Hematopoietic multipotent progenitor cell treated with erythropoietin and hydrocortisone succinate and interleukin-3 and kit ligand, for 4 days (in vitro differentiated cells): ENCODE measurements around the gene OPN4.
A peak's percentile ranks its signal among the peaks of the same experiment; 100 is the strongest.
"Not testable (repeated sequence)": the region's sequence is repeated elsewhere in the genome, so short reads cannot be mapped to it uniquely, and the experiment has no call there.

Source experiments
- DNase-seq: peaks from one replicate; pipeline ENCODE4 v3.0.0-alpha.2; 2015

OPN4 gene, protein sequence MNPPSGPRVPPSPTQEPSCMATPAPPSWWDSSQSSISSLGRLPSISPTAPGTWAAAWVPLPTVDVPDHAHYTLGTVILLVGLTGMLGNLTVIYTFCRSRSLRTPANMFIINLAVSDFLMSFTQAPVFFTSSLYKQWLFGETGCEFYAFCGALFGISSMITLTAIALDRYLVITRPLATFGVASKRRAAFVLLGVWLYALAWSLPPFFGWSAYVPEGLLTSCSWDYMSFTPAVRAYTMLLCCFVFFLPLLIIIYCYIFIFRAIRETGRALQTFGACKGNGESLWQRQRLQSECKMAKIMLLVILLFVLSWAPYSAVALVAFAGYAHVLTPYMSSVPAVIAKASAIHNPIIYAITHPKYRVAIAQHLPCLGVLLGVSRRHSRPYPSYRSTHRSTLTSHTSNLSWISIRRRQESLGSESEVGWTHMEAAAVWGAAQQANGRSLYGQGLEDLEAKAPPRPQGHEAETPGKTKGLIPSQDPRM

DNA sequence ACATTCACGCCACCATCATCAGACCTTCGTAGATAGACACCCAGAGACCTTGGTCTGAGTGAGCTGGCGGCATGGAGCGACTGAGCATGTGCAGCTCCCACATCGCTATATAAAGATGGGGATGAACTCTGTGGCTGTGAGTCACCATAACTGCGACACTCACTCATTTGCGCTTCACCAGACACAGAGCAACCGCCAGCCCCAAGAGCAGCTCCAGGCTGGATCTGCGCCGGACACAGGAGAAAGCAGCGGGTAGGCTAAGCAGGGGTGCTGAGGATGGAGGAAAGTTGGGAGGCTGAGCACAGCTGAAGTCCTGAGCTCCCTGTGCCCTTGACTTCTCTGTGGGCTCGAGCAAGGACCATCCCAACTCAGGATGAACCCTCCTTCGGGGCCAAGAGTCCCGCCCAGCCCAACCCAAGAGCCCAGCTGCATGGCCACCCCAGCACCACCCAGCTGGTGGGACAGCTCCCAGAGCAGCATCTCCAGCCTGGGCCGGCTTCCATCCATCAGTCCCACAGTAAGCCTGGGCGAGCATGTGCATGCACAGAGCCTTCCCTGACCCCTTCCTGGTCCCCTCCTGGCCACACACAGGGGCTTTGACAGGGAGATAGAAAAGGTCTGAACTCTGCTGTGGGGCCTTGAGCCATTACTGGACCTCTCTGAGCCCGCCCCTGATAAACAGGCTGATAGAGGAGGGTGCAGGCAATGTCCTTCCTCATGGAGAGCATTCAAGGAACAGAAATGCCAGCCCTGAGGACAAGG, at the start of gene OPN4:
TSS of gene OPN4 (plus strand) at position 137 of the 762 bp plus-strand sequence. CDS start at position 374, 237 bp downstream.
- DNase-seq, result no peak

- no peak for DNase-seq
Measured at GRCh38 chr10:86607674-86608073, 46.7 kb upstream of the OPN4 start.

- no peak for DNase-seq
Measured at GRCh38 chr10:86609920-86610319, 44.4 kb upstream of the OPN4 start.

DNA sequence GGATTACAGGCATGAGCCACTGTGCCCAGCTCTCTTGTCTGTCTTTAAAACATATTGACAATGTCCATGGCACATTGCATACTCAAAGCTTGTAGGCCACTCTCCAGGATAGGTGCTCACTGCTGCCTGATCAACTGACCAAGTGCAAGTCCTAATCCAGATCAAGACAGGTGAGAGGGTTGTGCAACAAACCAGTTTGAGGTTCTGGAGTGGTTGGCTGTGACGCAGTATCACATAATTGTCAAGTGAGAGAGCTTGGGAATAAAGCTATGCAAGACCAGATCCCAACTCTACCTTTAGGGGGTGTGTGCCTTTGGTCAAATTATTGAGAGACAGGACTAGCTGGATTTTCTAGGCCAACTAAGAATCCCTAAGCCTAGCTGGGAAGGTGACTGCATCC, 43.0 kb upstream of the OPN4 start:
- no peak for DNase-seq

DNA sequence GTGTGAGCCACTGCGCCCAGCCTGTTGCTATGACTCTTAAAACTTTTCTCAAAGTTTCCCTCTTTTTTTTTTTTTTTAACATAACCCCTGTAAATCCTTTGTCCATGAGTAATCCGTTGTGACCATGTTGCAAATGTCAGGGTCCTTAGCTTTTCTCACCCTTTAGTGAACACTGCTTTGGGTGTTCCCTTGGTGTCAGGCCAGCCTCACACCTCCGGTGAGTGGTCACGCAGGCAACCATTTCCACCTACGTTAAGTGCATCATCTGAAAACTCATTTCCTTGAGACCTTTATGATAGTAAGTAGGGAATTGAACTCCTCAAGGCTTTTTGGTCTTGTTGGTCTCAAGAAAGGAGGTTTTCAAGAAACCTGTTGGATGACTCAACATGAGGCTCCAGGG, 41.3 kb upstream of the OPN4 start:
- no peak for DNase-seq

DNA sequence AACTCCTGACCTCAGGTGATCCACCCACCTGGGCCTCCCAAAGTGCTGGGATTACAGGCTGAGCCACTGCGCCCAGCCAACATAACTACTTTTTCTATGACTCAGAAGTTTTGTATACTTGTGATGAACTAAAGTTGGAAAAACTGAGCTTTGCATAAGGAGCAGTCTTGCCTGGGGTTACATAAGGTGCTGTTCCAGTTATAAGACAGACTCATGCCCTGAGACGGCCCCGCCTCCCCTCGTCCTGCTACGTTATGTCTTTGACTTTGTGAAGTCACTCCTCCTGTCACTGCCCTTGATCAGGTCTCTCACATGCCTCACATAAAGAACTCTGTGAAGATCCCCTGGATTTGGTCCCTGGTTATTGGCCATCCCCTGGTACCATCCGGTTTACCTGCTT, 40.4 kb upstream of the OPN4 start:
- DNase-seq, result no peak

DNA sequence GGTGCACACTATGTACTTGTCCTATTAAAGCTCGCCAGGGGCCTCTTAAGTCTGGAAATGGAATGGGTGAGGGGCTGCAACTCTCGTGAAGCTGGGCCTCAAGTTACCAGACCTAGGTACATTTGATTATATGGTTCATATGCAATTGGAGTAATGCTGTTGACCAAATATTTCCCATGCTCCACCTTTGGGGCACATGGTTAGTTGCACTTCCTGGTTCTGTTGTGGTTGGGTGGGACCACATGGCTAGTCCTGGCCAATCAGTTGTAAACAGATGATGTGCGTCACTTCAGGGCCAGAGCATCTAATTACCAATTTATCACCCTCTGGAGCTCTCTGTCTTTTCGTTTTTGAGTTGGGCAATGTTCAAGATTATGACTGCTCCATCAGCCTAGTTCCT, 39.5 kb upstream of the OPN4 start:
- peak; percentile 23 for DNase-seq

DNA sequence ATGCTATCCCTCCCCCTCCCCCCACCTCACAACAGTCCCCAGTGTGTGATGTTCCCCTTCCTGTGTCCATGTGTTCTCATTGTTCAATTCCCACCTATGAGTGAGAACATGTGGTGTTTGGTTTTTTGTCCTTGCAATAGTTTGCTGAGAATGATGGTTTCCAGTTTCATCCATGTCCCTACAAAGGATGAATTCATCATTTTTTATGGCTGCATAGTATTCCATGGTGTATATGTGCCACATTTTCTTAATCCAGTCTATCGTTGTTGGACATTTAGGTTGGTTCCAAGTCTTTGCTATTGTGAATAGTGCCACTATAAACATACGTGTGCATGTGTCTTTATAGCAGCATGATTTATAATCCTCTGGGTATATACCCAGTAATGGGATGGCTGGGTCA, 37.1 kb upstream of the OPN4 start:
- DNase-seq, result not testable (repeated sequence)

- no peak for DNase-seq
Measured at GRCh38 chr10:86628311-86628710, 26.0 kb upstream of the OPN4 start.

GRCh38 chr10:86630079-86630478, 24.3 kb upstream of the OPN4 start:
- DNase-seq, result no peak

DNA sequence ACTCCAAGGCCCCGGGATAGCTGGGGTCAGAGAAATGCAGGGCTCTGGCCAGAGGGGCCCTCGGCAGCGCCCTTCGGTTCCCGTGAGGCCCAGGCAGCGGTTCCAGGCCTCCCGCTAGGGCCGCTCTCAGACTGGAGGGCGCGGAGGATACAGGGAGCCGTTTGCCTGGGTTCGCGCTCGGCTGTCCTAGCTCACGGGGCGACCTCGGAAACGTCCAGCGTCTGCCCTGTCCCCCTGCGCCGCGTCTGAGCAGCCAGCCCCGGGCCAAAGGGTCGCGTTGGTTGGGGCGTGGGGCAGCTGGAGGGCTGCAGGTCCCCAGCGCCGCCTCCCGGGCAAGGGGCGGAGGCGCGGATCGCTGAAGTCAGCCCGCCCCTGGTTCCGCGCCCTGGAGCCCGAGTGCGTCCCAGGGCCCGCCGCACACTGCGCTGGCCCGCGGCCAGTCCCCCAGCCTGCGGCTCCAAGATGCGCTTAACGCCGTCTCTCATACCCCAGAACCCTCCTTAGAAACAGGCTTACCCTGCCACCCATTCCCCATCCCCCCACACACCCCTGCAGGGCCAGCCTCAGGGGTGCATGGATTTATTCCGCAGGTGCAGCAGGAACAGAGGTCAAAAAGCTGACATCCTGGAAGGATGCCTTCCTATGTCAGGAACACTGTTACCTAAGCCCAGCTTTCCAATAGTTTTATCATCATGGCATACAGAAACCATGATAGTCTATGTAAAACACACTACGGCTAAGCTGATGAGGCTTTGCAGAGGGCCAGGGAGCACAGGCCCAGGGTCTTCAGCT, 22.1 kb upstream of the OPN4 start:
- DNase-seq, result peak; percentile 52

GRCh38 chr10:86632951-86633350, 21.4 kb upstream of the OPN4 start:
- DNase-seq, result no peak

DNA sequence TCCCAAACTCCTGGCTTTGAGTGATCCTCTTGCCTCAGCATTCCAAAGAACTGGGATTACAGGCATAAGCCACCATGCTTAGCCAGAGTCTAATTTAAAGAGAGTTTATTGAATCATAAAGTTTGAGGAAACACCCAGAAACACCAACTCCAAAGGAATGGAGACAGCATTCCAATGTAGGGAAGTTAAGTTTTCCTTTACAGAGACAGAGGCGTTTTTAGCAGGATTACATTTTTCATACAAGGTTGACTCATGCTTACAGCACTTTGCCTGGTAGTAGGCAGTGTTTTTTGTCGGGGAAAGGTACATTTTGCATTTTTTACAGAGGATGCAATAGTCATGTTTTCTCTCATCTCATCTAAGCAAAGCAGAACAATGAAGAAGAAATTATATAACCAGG, 18.9 kb upstream of the OPN4 start:
- DNase-seq, result no peak

- DNase-seq, result no peak
Measured at GRCh38 chr10:86636311-86636710, 18.0 kb upstream of the OPN4 start.

- no peak for DNase-seq
Measured at GRCh38 chr10:86642021-86642420, 12.3 kb upstream of the OPN4 start.

DNA sequence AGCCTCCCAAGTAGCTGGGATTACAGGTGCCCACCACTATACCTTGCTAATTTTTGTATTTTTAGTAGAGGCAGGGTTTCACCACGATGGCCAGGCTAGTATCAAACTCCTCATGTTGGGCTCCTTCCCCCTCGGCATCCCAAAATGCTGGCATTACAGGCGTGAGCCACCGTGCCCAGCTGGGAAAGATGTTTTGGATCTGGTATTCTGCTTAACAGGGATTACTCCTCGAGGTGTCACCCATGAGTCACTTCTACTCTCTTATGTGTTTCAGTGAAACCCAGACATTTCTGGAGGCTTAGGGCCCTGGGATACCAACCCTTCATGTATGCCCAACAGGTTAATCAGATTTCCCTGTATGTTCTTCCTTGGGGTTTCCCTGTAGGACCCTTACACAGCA, 11.8 kb upstream of the OPN4 start:
- no peak for DNase-seq

- DNase-seq, result no peak
Measured at GRCh38 chr10:86644152-86644793, 10.1 kb upstream of the OPN4 start.

GRCh38 chr10:86644794-86645445, 9.4 kb upstream of the OPN4 start:
- no peak for DNase-seq

DNA sequence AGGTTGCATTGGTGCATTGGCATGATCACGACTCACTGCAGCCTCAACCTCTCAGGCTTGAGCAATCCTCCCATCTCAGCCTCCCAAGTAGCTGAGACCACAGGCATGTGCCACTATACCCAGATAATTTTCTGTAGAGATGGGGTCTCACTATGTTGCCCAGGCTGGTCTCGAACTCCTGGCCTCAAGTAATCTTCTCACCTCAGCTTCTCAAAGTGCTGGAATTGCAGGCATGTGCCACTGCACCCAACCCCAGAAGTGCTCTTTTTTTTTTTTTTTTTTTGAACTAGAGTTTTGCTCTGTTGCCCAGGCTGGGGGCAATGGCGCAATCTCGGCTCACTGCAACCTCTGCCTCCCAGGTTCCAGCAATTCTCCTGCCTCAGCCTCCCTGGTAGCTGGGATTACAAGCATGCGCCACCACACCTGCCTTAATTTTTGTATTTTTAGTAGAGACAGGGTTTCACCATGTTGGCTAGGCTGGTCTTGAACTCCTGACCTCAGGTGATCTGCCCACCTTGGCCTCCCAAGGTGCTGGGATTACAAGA, 8.7 kb upstream of the OPN4 start:
- not testable (repeated sequence) for DNase-seq

GRCh38 chr10:86646532-86646931, 7.8 kb upstream of the OPN4 start:
- no peak for DNase-seq

DNA sequence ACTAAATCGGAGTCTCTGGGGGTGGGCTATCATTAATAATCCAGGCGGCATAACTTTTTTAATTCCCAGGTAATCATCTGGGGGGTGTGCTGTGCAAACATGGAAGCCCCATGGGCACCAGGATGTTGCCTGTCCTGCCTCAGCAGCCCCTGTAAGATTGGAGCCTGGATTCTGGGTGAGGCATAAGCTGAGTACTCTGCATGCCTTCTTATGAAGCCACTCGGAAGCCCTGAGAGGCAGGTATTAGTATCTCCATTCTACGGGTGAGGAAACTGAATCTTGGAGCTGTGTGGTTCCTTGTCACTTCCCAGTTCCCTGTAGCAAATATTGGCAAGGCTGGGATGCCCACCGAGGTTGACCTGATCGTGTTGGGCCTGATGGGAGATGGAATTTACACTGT, 7.4 kb upstream of the OPN4 start:
- DNase-seq, result no peak
